Activated CD4-positive, alpha-beta T cell treated with anti-CD3 and anti-CD28 coated beads for 4 hours (primary cell): ENCODE measurements around the gene PFKFB4.

Source experiments
- DNase-seq, 2 donors: peaks; one replicate each; pipeline ENCODE4 v3.0.0-alpha.2; 2020

PFKFB4 gene

DNA sequence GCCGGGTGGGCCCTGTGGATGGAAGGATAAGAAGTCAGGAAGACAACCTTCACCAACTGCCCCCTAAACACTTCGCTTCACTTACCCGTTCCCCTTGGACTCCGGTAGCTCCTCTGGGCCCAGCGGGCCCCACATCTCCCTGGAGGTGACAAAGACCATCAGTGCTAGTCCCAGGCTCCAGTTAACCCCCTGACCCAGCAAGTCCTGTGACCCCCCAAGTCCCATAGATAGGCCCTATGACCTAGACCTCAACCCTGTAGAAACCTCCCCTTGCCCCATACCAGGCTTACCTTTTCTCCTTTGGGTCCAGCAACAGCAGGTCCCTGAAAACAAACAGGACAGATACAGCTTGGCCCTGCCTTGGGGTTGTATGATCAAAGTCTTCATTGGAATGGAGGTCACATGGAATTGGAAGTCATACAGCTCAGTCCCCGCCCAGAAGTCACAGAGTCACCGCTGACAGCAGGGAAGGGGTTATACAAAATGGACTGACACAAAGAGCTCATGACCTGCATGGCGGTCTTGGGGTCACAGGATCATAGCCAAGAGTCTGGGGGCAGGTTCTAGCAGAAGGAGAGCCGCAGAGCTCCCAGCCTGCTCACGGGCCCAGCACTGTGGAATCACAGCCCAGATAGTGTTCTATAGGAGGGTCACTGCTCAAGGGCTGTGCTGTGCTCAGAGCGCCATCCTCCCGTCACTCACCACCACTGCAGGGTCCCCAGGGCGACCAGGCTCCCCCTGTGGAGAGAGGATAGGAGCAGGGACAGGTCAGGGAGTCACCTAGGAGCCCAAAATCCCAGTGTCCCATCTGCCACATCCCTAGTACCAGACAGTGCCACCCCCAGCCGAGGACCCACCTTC, 25.2 kb upstream of the PFKFB4 start:
- no peak for DNase-seq

DNA sequence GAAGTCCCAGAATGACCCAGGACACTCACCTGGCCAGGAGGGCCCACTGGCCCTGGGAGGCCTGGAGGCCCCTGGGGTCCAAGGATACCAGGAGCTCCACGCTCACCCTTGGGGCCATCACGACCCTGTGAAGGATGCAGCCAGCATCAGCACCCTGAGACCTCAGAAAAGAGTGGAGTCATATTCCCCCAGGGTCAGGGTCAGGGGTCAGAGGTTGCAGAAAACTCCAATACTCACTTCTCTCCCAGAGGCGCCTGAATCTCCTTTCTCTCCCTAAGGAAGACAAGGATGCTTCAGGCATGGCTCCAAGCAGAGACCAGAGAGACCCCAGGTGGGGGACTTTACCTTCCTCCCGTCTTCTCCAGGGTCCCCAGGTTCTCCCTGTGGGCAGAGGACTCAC, 20.0 kb upstream of the PFKFB4 start:
- no peak for DNase-seq

DNA sequence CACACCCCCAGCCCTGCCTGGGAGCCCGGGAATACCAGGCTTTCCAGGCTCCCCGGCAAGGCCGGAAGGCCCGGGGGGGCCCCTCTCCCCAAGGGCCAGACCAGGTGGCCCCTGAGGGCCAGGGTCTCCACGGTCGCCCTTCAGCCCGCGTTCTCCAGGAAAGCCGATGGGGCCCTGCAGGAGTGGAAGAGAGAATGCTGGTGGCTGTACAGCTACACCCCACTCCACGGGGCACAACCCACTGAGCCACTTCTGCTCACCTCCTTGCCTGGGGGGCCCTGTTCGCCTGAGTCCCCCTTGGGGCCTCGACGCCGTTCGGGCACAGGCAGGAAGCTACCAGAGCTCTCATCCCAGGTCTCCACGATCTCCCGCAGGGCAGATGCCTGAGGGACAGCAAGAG, 18.8 kb upstream of the PFKFB4 start:
- no peak for DNase-seq

DNA sequence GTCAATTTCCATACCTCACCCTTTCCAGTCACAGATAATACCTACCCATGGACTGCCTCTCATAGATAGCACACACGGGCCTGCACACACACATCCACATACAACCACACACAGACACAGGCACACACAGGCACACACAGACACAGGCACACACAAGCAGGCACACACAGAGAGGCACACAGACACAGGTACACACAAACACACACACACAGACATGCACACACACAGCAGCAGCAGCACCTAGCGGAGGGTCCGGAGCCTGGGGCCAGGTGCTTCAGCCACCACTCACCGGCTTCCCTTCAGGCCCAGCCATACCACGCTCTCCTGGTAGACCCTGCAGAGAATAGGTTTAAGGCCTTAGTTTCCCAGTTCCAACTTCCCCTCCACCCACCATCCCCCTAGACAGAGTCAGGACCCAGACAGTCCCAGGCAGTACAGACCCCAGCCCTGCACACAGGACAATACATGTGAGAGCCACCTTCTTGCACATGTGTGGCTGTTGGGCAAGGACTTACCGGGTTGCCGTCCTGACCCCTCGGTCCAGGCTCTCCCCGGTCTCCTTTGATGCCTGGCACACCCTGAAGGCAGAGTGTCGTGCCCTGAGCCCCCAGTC, 17.5 kb upstream of the PFKFB4 start:
- no peak for DNase-seq

DNA sequence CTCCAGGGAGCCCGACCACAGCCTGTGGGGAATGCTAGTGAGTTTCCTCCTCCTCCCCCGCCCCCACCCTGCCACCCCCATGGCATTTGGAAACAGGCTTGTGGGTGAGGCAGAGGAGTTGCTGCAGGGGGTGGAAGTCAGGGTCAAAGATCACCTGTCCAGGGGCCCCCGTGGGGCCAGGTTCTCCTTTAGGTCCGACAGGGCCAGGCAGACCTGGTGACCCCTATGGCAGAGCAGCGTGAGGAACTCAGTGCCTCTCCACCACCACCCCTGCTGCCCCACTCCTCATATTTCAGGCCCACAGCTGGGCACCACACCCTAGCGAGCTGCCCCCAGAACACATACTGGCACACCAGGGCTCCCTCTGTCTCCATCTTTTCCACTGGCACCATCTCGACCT, 15.9 kb upstream of the PFKFB4 start:
- no peak for DNase-seq

DNA sequence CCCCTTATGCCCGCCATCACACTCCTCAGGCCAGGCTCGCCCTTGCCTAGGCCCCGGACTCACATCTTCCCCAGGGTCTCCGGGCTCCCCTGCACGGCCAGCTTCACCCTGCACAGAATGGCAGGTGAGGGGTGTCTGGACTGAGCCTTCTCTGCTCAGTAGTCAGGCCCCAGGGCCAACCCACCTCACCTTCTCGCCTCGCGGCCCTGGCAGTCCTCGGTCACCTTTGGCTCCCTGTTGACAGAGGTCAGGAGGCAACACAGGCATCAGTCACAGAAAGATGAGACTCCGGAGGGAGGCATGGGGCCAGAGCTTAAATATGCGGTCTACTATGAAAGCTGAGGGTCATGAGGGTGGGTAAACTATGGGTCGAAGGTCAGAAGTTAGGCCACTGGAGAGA, 15.3 kb upstream of the PFKFB4 start:
- no peak for DNase-seq

DNA sequence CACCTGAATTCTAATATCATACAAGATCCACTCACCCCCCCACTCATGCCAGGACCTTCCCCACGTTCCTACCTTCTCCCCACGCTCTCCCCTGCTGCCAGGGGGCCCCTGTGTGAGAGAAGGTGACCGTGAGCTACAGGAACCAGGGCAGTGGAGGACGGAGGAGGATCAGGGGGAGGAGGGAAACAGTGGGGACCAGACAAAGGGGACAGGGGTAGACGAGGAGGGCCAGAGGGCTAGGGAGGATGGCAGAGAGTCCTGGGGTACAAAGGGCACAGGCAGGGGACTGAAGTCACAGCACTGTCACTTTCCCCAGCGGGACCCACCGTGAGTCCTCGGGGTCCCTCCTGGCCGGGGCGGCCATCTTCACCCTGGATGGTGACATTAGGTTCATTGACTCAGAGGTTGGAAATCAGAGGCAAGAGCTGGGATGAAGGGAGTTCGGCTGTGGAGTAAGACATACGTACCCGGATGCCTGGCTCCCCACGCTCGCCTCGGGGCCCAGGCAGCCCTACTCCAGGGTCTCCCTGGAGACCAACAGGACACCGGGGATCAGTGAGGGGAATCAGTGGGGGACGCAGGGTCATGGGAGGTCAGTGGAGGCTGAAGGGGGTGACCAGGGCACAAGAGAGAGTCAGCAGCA, 13.3 kb upstream of the PFKFB4 start:
- no peak for DNase-seq

DNA sequence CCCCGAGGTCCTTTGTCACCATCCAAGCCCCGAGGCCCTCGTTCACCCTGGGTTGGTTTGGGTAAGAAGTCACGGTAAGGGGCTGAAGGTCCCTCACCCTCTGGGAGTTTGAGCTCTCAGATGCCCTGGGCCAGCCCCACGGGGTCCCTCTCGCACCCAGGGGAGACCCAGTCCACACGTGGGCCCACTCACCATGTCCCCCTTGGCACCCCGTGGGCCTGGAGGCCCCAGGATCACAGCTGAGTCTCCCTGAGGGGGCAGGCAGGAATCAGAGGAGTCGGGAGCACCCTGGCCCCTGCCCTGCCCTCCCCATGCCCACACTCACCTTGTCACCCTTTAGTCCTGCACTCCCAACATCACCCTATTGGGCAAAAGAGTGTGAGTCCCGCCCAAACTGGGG, 12.8 kb upstream of the PFKFB4 start:
- DNase-seq, result no peak

DNA sequence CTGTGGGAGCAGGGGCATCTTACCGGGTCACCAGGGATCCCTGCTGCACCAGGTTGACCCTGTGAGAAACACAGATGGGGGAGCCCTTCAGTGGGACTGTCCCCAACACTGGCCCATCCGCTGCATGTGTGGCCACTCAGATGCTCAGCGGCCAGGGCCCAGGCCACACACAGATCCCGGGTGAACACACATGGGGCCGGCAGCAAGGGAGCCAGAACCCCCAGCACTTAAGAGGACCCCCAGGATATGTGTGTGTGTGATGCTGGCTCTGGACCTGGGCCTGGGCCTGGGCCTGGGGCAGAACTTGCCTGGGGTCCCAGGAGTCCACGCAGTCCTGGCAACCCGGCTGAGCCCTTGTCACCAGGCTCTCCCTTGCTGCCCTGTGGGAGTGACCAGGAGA, 11.9 kb upstream of the PFKFB4 start:
- no peak for DNase-seq

DNA sequence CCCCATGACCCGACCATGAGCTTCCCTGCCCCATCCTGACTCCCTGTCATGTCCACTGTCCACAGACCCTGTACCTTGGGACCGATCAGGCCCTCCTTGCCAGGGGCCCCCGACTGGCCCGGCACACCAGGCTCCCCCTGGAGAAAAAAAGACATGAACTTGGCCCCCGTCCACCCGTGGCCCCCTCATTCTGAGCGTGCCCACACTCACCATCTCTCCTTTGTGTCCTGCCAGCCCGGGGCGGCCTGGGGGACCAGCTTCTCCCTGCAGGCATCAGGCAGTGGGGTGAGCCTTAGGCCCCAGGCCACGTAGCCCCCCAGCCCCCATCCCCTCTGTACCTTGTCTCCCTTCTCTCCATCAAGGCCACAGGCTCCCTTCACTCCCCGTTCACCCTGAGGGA, 10.9 kb upstream of the PFKFB4 start:
- DNase-seq, result no peak

DNA sequence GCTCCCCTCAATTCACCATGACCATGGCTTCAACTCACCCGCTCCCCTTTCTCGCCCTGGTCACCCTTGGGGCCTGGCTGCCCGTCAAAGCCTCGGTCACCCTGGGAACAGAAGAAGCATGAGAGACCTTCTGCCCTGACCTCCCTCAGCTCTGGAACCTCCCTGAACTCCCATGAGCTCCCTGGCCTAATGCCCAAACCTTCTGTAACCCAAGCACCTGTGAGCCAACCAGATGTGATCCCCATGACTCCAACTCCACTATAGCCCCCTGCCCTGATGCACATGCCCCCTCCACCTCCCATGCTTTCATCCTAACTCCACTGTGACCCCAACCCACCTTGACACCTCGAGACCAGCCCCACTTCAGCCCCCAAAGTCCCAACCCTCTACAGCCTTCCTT, 10.5 kb upstream of the PFKFB4 start:
- no peak for DNase-seq

DNA sequence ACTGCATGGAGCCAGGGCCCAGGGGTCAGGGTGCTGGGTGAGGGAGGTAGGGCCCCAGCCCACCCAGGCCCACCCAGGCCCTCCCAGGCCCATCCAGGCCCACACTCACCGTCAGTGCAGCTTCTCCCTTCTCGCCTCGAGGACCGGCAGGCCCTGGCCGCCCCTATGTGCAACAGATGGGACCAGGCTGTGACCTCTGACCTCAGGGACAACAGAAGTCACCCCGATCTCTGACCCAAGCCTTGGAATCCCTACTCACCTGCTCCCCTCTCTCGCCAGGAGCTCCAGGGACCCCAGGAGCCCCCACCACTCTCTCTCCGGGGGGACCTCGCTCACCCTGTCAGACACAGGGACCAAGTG, 9.8 kb upstream of the PFKFB4 start:
- DNase-seq, result no peak

DNA sequence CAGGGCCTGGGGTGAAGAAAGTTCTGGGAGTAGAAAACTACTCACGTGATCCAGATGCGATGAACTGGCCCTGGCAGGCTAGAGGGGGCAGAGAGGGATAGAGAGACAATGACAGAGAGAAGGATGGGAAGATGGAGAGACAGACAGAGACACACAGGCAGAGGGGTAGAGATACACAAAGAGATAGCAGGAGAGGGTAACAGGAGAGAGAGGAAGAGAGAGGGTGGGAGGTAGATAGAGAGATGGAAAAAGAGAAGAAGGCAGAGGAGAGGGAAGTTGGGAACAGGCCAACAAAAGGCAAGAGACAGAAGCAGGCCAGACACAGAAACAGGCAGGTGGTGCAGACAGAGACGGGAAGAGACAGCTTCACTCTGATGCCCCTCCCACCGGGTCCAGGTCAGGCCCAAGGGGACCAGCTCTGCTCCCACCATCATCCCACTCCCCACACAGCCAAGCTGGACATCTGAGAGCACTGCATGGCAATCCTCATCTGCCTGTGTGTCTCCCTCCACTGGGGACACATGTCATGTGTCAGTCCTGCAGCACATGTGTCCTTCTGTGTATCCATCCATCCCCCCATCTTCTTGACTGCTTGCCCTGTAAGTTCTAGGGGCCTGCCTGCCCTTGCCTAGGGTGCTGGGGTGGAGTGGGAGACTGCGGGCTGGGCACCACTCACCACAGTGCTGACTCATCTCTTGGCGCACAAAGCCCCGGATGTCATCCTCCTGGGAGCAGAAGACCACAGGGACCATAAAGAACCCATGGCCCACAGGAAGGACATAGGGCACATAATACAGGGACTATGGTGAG, 9.2 kb upstream of the PFKFB4 start:
- no peak for DNase-seq

DNA sequence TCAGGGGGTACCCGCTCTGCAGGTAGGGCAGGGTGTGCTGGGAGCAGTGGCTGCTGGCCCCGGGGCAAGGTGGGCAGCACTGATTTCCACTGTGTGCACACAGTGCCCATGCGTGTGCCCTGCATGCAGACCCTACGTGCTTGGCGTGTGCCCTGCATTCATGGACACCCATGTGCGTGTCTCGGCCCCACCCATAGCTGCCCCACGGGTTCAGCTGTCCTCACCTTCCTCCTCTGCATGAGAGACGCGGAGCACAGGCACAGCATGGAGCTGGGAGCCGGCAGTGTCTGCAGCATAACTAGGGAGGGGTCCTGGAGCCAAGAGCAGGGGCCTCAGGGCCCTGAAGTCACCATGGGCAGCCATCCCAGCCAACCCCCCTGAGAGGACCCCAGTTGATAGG, 8.6 kb upstream of the PFKFB4 start:
- DNase-seq, result no peak

DNA sequence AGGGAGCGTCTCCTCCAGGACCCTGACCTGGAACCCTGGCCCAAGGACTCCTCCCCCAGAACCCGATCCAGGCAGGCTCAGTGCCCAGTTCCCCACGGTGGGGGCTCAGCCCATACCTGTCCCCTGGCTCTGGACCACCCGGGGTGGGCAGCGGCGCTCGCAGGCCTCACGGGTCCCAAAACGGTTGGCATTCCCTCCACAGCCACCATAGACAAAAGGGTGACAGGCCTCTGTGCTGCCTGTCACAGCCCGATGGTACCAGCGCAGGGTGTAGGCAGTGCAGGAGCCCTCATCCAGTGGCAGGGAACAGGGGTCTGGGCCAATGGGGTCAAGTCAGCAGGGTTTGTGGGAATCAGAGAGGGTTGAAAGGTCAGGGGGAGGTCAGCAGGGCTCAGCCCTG, 8.1 kb upstream of the PFKFB4 start:
- no peak for DNase-seq

DNA sequence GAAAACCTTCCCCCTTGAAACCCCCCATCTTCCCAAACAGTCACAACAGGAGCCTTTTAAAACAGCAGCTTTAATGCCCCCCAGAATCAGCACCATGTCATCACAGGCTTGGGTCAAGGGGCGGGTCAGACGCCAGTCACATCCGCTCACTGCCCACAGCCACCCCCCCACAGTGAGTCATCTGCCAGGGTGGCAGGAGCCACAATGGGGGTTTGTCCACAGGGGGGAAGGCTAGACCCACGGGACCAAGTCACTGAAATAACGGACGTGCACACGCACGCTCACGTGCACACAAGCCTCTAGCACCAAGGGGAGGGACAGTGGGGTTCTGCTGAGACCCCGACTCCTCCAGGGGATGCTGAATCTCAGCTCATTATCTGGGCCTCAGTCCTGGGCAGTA, 7.4 kb upstream of the PFKFB4 start:
- no peak for DNase-seq

DNA sequence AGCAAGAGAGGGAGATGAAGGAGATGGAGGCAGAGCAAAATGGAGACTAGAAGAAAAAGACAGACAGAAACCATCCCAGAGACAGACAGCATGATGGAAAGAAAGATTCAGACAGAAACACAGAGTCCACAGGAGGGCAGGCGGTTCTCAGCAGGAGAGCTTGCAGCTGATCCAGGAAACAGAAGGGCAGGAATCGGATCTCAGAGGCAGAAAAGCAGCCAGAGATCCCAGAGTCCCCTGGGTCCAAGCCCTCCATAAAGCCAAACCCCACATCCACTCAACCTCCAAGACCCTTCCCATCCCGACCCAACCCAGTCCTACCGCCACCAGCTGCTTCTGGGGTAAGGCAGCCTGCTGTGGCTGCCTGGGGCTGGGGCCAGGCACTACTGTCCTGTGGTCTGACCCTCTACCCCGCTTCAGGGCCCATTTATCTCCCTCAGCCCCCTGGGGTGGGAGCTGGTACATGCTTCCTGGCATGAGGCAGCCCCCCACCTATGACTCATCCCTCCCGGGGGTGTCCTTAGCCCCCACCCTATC, 6.8 kb upstream of the PFKFB4 start, which contains the start of gene UCN2:
TSS of gene UCN2 (minus strand) at position 400 of the 537 bp plus-strand sequence. CDS start 657 bp downstream, outside the sequence.
- no peak for DNase-seq

DNA sequence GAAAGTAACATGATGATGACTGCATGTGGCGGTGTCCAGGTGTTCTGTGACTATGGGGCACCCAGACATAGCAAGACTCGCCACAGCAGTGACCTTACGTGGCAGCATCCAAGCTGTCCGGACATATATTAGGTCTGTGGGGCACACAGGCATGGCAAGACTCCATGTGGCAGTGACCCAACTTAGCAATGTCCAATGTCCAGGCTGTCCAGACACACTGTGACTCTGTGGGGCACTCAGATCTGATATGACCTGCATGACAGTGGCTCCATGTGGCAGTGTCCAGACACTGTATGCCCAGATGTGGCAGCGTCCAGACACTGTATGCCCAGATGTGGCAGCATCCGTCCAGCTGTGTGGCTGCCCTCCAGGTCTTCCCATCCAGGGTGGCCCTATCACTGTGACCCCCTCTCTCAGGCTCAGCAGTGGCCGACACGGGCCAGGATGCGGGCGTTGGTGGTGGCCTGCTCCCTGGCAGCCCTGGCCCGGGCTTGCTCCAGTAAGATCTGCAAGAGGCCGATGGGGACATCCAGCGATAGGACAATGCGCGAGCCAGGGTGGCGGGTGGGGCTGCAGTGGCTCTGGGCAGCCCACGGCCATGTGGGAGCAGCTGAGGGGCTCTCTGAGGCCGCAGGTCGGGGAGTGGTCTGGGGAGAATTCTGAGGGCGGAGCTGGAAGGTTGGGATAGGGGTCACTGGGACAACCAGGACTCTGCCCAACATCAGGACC, 5.9 kb upstream of the PFKFB4 start:
- no peak for DNase-seq

DNA sequence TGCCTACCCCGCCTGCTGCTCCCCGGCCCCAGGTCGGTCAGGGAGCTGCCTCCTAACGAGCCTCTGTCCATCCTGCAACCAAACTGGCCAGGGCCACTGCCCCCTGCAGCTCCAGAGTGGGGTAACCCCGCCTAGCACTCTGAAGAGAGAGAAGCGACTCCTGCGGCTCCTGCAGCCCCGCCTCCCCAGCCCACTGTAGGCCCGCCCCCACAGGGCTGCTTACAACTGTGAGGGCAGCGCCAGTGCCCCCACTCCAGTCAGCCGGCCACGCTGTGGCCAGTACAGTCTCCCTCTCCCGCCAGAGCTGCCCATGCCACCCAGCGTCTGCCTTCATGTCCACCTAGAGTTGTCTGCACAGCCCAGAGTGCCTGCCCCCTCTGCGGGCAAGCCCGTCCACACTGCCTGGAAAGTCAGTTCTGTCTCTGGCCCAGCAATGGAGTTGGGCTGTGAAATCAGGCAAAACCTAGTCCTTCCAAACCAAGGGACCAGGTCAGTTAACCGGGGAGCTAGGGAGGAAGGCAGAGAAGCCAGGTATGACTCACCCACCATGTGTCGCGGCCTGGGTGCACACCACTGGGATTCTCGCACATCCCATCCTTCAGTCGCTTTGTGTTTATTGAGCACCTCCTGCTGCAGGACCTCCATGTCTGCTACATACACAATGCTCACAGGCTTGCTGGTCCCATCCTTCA, 4.6 kb upstream of the PFKFB4 start:
- no peak for DNase-seq

DNA sequence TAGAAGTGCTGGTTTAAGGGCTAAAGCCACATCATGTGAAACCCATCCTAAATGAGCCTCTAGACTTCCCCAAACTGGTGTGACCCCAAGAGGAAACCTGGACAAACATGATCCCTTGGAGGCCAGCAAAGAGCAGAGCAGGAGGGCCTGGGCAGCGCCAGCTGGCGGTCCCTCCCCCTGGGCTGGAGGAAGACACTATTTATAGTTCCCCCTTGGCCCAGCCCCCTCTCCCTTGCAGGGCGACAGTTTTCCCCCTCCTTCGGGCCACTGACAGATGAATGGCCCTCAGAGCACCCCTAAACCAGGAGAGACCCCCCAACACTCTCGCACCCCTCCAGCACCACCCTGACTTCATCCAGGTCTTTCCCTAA, 4.0 kb upstream of the PFKFB4 start:
- no peak for DNase-seq

DNA sequence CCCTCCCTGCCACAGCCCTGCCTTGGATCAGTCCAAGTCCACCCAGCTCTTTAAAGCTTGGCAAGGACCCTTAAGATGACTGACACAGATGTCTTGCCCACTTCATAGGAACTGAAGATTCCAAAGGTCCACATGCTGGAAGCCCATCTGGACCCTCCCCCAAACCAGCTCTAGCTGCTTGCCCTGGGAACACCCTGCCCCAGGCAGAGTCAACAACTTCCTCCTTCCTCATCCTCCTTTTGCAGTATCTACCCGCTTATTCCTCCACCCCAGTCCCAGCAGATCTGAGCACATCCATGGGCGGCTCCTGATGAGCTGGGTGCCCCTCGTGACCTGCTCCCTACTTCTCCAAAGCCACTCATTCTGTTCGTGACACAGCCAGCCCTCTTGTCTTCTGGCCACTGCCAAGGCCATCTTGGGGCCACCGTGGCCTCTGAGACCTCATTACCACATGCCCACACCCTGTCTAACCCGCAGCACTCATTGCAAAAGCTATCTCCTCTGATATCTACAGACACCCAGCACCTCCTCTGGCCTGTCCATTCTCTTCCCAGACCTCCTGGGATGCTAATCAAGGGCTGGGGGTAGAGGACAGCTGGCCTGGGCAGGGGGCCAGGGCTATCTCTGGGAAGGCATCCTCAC, 2.0 kb upstream of the PFKFB4 start:
- no peak for DNase-seq
